Lower lobe of right lung (tissue), 2 donors: ENCODE data around the gene TPRA1. TPM values are rescaled to one million over a fixed set of nuclear protein-coding genes. Genes with fewer than 3 reads are reported as not detected.
A peak's percentile ranks its signal among the peaks of the same experiment; 100 is the strongest.

Experiments
- ATAC-seq, 2 donors: fragments of 200-7000 bp; cut with Tn5 transposase; one replicate each; pipeline ENCODE4 v1.9.1; 2020 to 2022; ENCODE audit warnings: mild to moderate bottlenecking in 2 of 2, moderate library complexity in 2 of 2
- DNase-seq: peaks from one replicate; pipeline ENCODE4 v3.0.0-alpha.2; 2020
- H3K27ac ChIP-seq: fragments of 200-600 bp; one replicate; pipeline ENCODE4 v1.8.0; 2022
- H3K27me3 ChIP-seq: fragments of 200-600 bp; one replicate; pipeline ENCODE4 v1.8.0; 2022; ENCODE audit warnings: low read depth
- H3K36me3 ChIP-seq: fragments of 200-600 bp; one replicate; pipeline ENCODE4 v1.8.0; 2022; ENCODE audit warnings: mild to moderate bottlenecking
- H3K4me1 ChIP-seq: fragments of 200-600 bp; one replicate; pipeline ENCODE4 v1.8.0; 2022
- H3K4me3 ChIP-seq: fragments of 200-600 bp; one replicate; pipeline ENCODE4 v1.8.0; 2022; ENCODE audit warnings: mild to moderate bottlenecking
- H3K9me3 ChIP-seq: fragments of 200-600 bp; one replicate; pipeline ENCODE4 v1.8.0; 2022
- CTCF ChIP-seq: fragments of 200-600 bp; IDR thresholded peaks from one replicate; pipeline ENCODE4 v1.8.0; 2022; ENCODE audit warnings: antibody characterized with exemption, mild to moderate bottlenecking
- intact Hi-C: fragments of 100-400 bp; cut with DNase I; formaldehyde crosslinking; loops from one replicate; pipeline ENCODE4 v1.11.0; 2022
- total RNA-seq: library from RNA; stranded (reverse); fragmentation: NEBNext Ultra II Directional; extraction: Animal tissue kit (Norgen Biotek cat#: 25700); gene quantifications from one replicate; pipeline ENCODE4 v1.2.1, GENCODE V29; 2021
- donor health status: DM: no; HTN: yes; CAD: no; lungs with severe emphysema.

Gene TPRA1
- total RNA-seq, 1 donor from 2014 or later = 38.8 TPM

- no peak overlapping the region for H3K4me3 ChIP-seq
- H3K27ac ChIP-seq = no peak overlapping the region
- H3K4me1 ChIP-seq = peaks cover 12% of the 10 kb centered on the region
- peaks cover 73% of the 10 kb centered on the region for H3K36me3 ChIP-seq
- no peaks in the 10 kb centered on the region for H3K9me3 ChIP-seq
- no peak for DNase-seq
- no peak for TF ChIP-seq CTCF
- intact Hi-C loops = no loop called here
- H3K27me3 ChIP-seq = no peaks in the 10 kb centered on the region
- ATAC-seq = no peak
Measured at GRCh38 chr3:127573401-127573800, 17.1 kb downstream of the TPRA1 start.

GRCh38 chr3:127572735-127573134, 17.8 kb downstream of the TPRA1 start:
- Histone ChIP-seq H3K36me3 (peaks cover 66% of the 10 kb centered on the region), H3K4me3 (no peak overlapping the region), H3K4me1 (peaks cover 12% of the 10 kb centered on the region), H3K27me3 (no peaks in the 10 kb centered on the region), H3K27ac (no peak overlapping the region), H3K9me3 (no peaks in the 10 kb centered on the region)
- TF ChIP-seq CTCF = no peak
- ATAC-seq = no peak
- no peak for DNase-seq
- intact Hi-C loops = no loop called here

GRCh38 chr3:127572186-127572585, 18.3 kb downstream of the TPRA1 start:
- no peak overlapping the region for H3K27ac ChIP-seq
- peaks cover 12% of the 10 kb centered on the region for H3K4me1 ChIP-seq
- no peak overlapping the region for H3K4me3 ChIP-seq
- peaks cover 60% of the 10 kb centered on the region for H3K36me3 ChIP-seq
- TF ChIP-seq CTCF = no peak
- intact Hi-C loops = no loop called here
- H3K9me3 ChIP-seq = no peaks in the 10 kb centered on the region
- peak in 1 of 2 donors; percentile 10 for ATAC-seq
- H3K27me3 ChIP-seq = no peaks in the 10 kb centered on the region
- no peak for DNase-seq

GRCh38 chr3:127570520-127570919, 20.0 kb downstream of the TPRA1 start:
- Histone ChIP-seq H3K27me3 (no peaks in the 10 kb centered on the region), H3K36me3 (peaks cover 44% of the 10 kb centered on the region), H3K4me1 (peaks cover 10% of the 10 kb centered on the region), H3K9me3 (no peaks in the 10 kb centered on the region), H3K4me3 (no peak overlapping the region), H3K27ac (no peak overlapping the region)
- ATAC-seq = no peak
- intact Hi-C loops = no loop called here
- no peak for DNase-seq
- TF ChIP-seq CTCF = no peak

- ATAC-seq = no peak
- intact Hi-C loops = no loop called here
- peaks cover 37% of the 10 kb centered on the region for H3K36me3 ChIP-seq
- no peak for TF ChIP-seq CTCF
- no peak for DNase-seq
- H3K27me3 ChIP-seq = no peaks in the 10 kb centered on the region
- no peak overlapping the region for H3K4me3 ChIP-seq
- H3K4me1 ChIP-seq = no peaks in the 10 kb centered on the region
- H3K27ac ChIP-seq = no peak overlapping the region
- H3K9me3 ChIP-seq = no peaks in the 10 kb centered on the region
Measured at GRCh38 chr3:127569160-127569559, 21.4 kb downstream of the TPRA1 start.

- no peak overlapping the region for H3K4me3 ChIP-seq
- H3K27ac ChIP-seq = no peak overlapping the region
- ATAC-seq (no peak), DNase-seq (no peak)
- no peaks in the 10 kb centered on the region for H3K9me3 ChIP-seq
- no peaks in the 10 kb centered on the region for H3K4me1 ChIP-seq
- H3K27me3 ChIP-seq = no peaks in the 10 kb centered on the region
- intact Hi-C loops = no loop called here
- no peak for TF ChIP-seq CTCF
- H3K36me3 ChIP-seq = peaks cover 31% of the 10 kb centered on the region
Measured at GRCh38 chr3:127568586-127568985, 21.9 kb downstream of the TPRA1 start.
